Activated CD4-positive, alpha-beta T cell treated with anti-CD3 and anti-CD28 coated beads, Interleukin-2, Interleukin-4, amounts not matched to agents 100 ng/mL and 50 ng/mL, durations not matched to agents 16 hours and 8 hours (primary cell): ENCODE results near the gene LRRFIP2.
"Not testable (repeated sequence)": the region's sequence is repeated elsewhere in the genome, so short reads cannot be mapped to it uniquely, and the experiment has no call there.

Experiments used
- DNase-seq: peaks from one replicate; pipeline ENCODE4 v3.0.0-alpha.2; 2020; ENCODE audit warnings: low spot score

Gene LRRFIP2

DNA sequence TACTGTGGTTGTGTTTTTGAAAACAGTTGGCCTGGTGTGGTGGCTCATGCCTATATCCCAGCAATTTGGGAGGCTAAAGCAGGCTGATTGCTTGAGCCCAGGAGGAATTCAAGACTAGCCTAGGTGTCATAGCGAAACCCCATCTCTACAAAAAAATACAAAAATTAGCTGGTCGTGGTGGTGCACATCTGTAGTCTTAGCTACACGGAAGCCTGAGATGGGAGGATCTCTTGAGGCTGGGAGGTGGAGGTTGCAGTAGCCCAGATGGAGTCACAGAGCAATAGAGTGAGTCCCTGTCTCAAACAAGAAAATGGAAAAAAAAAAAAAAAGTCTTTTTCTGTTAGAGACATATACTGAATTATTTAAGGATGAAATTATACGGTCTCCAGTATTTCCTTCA, 14.7 kb upstream of the LRRFIP2 start:
- DNase-seq = no peak

DNA sequence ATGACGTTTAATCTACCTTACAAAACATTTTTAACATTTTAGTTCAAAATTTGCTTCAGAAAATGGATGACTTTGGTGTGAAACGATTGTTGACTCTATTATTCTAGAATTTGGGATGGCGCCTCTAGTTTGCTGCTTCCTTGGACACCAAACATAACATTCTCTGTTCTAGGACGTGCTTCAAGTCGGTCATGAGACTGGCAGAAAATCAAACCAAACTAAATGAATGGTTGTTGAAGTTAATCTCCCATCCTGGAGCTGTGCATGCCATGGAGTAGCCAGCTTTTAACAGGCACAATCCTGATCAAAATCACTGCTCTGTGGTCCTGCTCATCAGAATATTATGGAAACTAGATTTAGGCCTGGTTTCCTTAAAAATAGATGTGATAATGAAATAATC, 9.6 kb upstream of the LRRFIP2 start:
- no peak for DNase-seq

DNA sequence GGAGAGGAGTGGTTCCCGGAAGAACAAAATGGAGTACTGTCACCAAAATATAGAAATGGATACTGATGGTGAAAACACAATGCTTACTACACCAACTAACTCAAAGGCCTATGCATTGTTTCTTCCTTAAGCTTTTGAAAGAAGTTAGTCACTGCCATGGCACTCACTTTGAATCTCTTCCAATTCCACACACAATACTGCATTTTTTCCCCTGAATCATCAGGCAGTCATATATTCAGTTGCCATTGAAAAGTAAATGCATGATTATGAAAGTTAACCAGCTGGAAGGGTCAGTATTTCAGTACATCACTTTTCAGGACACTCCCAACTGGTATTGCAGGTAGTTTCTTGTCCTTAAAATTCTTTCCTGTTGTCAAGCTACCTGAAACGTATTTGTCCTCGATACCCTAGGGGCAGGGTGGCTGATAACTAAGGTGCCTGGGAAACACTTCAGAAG, 9.0 kb upstream of the LRRFIP2 start:
- DNase-seq = no peak

DNA sequence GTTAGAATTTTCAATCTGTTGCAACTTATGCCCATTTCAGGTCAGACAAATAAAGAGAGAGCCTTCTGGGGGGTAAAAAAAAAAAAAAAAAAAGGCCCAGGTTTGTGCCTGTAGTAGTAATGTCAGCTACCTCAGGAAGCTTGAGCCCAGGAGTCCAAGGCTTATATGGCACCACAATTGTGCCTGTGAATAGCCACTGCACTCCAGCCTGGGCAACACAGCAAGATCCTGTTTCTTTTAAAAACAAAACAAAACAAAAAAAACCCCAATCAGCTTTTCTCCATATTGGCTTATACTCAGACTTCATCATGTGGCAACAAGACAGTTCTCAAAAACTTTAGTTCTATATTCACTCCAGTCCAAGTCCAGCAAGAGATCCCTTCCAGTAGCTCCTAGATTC, 8.4 kb upstream of the LRRFIP2 start:
- no peak for DNase-seq

DNA sequence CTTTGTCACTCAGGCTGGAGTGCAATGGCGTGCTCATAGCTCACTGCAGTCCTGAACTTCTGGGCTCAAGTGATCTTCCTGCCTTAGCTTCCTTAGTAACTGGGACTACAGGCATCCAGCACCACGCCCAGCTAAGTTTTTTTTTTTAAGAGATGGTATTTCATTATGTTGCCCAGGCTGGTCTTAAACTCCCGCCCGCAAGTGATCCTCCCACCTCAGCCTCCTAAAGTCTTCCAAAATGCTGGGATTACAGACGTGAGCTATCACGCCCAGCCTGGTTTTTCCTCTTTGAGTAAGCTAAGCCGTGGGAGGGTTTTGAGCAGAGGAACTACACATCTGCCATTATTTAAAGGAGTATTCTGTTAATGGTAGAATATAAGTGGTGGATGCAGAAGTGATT, 7.4 kb upstream of the LRRFIP2 start:
- DNase-seq = no peak

DNA sequence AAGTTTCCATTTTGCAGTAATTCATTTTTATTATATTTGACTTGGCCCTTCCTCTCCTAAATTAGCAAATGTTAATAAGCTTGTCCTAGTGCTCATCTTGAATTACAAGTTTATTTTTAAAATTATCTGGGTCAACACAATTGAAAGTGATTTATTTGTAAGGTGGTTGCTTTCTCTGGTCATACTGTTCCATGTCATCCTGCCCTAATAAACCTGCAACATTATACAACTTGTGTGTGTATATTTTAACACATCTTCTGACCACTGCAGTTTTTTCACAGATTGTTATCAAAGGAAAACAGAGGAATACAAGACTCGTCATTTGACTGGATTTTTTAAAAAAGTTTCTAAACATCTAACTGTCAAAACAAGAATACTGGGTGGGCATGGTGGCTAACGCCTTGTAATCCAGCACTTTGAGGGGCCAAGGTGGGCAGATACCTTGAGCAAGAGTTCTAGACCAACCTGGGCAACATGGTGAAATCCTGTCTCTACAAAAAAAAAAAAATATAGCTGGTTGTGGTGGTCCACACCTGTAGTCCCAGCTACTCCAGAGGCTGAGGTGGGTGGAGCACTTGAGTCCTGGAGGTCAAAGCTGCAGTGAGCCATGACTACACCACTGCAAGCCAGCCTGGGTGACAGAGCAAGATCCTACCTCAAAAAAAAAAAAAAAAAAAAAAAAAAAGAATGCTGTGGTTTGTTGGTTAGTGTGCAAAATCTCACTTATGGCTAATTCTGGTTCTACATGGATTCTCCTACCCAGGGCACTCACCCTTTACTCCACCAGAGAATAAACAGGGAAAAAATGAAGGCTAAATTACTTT, 5.0 kb upstream of the LRRFIP2 start:
- DNase-seq = peak; percentile 57

DNA sequence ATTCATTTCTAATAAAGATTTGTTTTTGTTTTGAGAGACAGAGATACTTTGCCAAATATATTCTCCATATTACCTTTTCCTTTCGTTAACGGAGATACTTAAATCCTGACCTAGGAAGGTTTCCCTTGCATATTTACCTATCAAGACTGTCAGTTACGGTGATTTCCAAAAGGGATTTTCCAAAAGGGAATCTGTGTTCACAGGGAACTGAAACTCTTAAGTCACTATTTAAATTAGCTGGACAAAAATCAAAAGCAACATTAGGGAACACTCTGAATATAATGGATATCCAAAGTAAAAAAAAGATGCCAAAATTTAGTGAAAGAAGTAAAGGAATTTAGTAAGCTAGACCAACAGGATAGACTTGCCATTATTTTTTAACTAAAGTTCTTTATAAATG, 576 bp downstream of the LRRFIP2 start:
- DNase-seq = no peak

DNA sequence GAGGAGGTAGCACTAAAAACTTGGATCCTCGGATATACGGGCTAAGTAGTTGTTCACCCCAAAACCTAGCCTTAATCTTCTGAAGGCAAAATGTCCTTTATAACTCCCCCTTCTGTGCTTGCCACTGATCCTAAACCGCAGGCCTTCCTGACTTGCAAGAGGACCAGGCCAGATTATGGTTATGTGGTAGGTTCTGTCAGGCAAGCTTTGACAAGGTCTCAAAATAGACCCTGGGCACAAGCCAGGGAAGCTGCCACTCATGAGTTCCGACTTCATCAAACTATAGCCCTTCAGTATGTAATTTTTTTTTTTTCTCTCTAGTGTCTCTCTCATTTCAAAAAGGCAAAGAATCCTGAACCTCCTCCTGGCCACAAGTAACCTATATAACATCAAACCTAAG, 3.2 kb downstream of the LRRFIP2 start:
- DNase-seq = no peak

DNA sequence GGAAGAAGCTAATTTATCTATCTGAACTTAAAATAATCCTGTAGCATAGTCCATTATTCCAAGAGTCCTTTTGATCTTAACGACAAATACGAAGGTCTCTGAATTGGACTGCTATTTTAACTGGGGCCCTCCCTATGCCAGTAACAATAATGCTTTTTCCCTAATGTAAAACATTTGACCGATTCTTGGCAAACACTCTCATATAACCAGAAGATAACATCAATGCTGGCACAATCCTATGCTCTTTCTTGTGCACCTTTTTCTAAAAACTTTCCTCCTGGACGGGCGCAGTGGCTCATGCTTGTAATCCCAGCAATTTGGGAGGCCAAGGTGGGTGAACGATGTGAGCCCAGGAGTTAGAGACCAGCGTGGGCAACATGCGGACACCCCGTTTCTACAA, 3.9 kb downstream of the LRRFIP2 start:
- no peak for DNase-seq

DNA sequence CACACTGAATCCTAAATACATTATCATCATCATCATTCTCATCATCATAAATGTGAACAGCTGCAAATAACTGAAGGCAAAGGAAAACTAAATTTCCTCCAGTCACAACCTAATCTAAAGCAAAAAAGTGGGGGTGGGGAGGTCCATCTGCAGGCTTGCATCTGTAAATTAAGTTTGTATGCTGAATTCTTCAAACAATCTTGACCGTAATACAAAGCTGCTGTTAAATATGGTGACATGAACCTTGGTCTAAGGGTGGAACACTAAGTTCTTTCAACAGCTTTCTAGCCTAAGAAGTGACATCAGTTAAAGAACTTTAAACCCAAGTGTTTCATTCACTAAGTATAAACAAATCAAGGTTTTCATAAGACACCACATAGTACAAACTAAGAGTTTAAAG, 4.3 kb downstream of the LRRFIP2 start:
- DNase-seq = no peak

DNA sequence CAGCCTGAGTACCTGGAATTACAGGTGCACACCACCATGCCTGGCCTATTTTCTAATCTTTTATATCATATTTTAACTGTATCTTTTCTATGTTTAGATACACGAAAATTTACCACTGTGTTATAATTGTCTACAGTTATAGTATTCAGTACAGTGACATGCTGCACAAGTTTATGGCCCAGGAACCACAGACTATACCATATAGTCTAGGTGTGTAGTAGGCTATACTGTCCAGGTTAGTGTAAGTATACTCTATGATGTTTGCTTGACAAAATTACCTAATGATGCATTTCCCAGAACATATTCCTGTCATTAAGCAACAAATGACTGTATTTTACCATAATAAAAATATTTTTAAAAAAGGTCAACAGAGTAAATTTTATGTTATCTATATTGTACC, 5.5 kb downstream of the LRRFIP2 start:
- no peak for DNase-seq

DNA sequence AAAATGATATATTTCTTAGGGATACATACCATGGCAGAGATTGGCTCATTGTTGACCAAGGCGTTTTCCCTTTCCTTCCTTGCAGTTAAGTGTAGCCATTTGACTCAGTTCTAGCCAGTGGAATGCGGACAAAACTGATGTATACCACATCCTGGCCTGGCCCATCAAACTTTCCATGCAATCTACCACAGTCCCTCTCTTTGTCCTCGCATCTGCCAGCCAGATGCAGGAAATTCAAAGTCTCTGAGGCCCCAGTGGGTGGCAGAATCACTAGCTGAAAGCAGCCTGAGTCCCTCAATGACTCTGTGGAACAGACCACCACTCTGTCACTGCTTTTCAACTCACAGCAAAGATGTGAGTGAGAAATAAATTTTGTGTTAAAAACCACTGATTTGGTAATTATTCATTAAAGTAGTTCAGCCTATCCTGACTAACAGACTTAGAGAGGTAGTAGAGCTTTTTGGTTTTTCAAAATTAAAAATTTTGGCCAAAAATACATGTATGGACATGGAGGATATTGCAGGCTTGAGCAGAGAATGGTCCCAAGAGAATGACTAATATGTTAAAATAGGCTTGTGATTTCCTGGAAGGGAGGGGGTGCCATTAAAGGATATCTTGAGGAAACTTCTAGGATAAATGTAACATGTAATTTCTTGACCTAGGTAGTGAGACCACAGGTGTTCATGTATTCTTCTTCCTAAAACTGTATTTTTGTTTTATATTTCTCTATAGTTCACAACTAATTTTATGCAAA, 10.9 kb downstream of the LRRFIP2 start:
- DNase-seq = peak; percentile 68

DNA sequence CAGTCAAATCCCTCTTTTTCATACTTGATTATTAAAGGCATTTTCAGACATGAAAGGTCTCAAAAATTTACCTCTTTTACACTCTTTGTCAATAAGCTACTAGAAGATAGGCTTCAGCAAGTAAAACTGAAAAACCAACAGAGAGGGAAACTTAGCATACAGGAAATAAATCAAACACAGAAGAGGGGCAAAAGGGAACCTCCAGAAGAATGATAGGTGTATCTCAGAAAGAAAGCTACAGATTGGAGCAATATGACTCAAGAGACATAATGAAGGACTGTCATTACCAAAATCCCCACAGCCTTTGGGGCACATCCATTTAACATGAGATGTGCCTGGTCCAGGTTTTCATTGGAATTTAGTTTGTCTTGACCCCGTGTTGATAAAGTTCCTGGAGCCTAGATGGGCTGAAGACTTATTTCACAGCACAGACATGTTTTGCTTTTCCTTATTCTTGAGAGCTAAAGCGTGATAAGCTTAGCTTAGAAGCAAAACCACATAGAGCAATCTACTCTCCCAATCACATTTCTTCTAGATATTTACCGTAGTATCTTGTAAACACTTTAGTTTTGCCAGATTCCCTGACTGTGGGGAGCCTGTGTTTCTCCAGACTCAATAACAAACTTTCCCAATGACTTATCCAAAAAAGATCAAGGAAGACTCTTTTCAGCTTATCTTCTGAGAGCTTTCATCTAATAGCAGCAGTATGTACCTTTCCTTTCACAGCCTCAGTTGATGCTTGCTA, 11.7 kb downstream of the LRRFIP2 start:
- DNase-seq = peak; percentile 74

DNA sequence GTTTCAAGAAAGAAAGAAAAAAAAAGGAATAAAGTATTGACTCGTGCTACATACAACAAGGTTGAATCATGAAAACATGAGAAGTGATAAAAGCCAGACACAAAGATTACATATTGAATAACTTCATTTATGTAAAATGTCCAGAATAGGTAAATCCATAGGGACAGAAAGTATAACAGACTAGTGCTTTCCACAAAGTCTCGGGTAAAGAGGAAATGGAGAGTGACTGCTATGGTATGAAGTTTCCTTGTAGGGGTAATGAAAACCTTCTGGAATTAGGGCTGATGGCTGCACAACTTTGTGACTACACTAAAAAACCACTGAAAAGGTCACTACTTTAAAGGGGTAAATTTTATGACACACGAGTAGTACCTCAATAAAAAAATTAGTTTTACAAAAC, 13.0 kb downstream of the LRRFIP2 start:
- no peak for DNase-seq

DNA sequence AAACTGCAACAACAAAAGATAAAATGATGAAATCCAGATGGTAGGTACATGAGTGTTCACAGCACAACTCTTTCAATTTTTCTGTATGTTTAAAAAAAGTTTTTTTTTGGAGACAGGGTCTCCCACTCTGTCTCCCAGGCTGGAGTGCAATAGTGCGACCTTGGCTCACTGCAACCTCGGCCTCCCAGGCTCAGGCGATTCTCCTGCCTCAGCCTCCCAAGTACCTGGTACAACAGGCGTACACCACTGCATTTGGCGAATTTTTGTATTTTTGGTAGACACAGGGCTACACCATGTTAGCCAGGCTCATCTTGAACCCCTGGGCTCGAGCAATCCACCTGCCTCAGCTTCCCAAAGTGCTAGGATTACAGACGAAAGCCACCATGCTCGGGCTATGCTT, 18.6 kb downstream of the LRRFIP2 start:
- no peak for DNase-seq

DNA sequence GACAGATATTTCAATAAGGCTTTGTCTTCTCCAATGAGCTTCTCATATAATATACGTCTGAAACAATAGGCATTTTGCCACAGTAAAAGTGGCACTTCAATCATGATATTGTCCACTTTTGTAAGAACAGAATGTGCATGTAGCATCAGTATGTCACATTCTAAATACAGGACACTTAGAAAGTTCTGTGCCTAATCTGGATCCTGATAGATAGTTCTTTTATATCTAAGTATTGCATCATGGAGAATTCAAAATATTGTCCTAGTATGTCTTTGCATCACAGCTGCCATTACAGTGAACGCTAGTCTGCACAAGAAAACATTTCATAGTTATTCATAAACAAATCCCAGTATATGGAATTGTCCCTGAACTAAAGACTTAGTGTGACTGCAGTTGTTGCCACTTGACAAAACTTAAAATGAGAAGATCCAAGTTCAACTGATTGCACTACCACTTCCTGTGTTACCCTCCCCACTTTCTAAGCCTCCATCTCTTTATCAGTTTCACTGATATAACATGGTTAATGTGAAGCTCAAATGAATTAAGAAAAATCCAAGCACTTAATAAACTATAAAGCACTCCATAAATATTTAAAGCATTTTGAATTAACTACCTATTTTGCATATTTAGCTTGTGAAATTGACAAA, 19.6 kb downstream of the LRRFIP2 start:
- DNase-seq = no peak

DNA sequence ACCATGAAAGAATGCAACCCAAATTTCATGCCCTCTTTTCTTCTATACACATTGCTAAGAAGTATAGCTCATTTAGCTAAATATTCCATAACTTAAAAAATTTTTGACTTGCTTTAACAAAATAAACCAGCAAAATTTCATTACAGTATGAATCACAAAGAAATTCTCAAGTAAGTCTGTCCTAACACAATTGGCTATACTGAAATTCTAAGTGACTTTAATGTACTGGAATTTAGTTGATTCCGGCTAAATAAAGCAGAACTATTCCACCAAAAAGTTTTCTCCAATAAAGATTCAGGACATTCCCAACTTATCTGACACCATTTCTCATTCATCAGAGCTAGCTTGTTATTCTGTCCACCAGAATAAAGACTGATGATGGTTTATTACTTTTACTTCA, 23.8 kb downstream of the LRRFIP2 start:
- DNase-seq = no peak

DNA sequence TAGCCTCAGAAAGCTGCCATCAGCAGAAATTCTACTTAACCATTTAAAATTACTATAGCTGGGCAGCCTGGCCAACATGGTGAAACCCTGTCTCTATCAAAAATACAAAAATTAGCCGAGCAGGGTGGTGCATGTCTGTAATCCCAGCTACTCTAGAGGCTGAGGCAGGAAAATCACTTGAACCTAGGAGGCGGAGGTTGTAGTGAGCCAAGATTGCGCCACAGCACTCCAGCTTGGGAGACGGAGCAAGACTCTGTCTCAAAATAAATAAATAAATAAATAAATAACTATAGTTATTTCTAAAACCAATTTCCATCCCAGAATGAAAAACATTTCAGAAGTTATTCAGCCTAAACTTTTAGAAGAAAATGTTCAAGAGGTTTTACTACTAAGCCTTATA, 25.1 kb downstream of the LRRFIP2 start:
- no peak for DNase-seq

DNA sequence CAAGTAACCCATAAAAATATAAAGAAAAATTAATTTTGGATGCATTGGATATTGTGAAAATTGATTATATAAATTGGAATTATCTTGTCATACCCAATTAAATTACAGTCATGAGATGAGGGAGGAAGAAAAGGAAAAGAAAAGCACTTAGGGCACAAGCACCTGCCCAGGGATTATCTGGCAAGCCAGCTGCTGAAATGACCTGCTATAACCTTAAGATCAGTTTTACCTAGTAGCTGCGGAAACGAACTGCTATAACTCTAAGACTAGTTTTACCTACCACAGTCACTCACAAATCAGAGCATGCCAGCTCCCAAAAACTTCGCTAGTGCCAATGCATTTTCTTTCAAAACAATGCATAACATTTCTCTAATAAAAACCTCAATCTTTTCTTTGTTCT, 26.2 kb downstream of the LRRFIP2 start:
- no peak for DNase-seq

DNA sequence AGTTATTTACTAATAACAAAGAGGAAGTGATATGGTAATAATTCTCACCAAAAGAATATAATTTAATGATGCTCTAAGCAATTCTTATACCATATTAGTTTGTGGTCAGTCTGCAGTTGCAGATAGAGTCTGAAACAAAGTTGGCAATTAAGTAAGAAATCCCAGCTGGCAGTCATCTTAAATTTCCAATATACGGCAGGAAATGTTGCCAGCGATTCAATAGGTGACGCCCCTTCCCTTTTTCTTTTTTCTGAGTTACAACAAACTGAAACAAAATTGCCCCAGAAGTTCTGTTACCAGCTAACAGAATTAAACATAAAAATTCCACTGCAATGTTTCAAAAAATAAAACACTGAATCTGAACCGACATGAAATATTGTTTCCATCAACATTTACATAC, 26.7 kb downstream of the LRRFIP2 start:
- no peak for DNase-seq

DNA sequence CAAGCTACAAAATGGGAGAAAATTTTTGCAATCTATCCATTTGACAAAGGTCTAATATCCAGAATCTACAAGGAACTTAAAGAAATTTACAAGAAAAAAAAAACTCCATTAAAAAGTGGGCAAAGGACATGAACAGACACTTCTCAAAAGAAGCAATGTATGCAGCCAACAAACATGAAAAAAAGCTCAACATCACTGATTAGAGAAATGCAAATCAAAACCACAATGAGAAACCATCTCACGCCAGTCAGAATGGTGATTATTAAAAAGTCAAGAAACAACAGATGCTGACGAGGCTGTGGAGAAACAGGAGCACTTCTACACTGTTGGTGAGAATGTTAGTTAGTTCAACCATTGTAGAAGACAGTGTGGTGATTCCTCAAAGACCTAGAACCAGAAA, 27.5 kb downstream of the LRRFIP2 start:
- DNase-seq = not testable (repeated sequence)

DNA sequence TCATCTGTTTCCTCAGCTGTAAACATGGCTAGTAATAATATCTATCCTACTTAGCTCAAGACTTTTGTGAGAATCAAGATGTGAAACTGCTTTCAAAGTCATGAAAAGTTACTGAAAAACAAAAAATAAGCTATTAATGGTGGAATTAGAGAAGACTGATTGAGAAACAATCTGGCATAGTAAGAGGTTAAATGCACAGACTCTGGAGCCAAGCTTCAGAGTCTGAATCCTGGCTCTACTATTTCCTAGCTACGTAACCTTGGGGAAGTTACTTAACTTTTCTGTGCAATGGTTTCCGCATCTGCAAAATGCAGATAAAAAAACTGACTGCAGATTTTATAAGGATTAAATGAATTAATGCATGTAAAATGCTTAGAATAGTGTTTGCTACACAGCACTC, 28.8 kb downstream of the LRRFIP2 start:
- no peak for DNase-seq
